Vagina (tissue), 2 donors: Measurements from ENCODE around the gene USP17L26.
"Not testable (repeated sequence)": the region's sequence is repeated elsewhere in the genome, so short reads cannot be mapped to it uniquely, and the experiment has no call there.

Source experiments
- POLR2A ChIP-seq, 2 donors: fragments of 450-650 bp; IDR thresholded peaks; one replicate each; pipeline ENCODE4 v1.6.1; 2017; ENCODE audit warnings: antibody characterized with exemption in 2 of 2, mild to moderate bottlenecking in 2 of 2, moderate library complexity in 2 of 2
- POLR2AphosphoS5 ChIP-seq, 2 donors: sonication (generic); formaldehyde crosslinking; IDR thresholded peaks; one replicate each; pipeline ENCODE4 v1.9.0; 2017; ENCODE audit warnings: antibody characterized with exemption in 2 of 2, mild to moderate bottlenecking in 2 of 2, low read depth in 1 of 2; ENCODE audit not compliant: insufficient read depth in 1 of 2
- TF ChIP-seq, protein P1 (sequence below), 3 experiments: fragments of 450-650 bp in 2 of 3; fragments of 200-600 bp in 1 of 3; sonication (generic) in 1 of 3; IDR thresholded peaks; one replicate each; pipeline ENCODE4 v1.5.1; 2017 to 2019; ENCODE audit warnings: antibody characterized with exemption in 3 of 3, mild to moderate bottlenecking in 2 of 3, moderate library complexity in 2 of 3

DNA sequence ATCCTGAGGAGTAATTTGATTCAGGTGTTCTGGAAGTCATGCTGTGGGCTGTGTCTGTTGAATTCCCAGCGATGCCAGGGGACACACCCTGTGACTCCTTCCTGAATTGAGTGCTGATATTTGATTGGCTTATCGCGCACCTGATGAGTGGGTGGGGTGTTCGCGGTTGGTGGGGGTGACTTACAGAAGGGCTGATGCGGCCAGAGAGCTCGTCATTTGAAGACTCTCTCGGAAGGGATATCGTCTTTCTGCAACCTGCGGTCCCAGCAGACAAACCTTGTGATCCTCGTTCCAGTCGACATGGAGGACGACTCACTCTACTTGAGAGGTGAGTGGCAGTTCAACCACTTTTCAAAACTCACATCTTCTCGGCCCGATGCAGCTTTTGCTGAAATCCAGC, at the start of gene USP17L26:
- TF ChIP-seq, protein P1, sequence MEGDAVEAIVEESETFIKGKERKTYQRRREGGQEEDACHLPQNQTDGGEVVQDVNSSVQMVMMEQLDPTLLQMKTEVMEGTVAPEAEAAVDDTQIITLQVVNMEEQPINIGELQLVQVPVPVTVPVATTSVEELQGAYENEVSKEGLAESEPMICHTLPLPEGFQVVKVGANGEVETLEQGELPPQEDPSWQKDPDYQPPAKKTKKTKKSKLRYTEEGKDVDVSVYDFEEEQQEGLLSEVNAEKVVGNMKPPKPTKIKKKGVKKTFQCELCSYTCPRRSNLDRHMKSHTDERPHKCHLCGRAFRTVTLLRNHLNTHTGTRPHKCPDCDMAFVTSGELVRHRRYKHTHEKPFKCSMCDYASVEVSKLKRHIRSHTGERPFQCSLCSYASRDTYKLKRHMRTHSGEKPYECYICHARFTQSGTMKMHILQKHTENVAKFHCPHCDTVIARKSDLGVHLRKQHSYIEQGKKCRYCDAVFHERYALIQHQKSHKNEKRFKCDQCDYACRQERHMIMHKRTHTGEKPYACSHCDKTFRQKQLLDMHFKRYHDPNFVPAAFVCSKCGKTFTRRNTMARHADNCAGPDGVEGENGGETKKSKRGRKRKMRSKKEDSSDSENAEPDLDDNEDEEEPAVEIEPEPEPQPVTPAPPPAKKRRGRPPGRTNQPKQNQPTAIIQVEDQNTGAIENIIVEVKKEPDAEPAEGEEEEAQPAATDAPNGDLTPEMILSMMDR (IDR thresholded peaks at IDR 0.05) = not testable (repeated sequence)
- not testable (repeated sequence) for TF ChIP-seq POLR2A (IDR thresholded peaks at IDR 0.05); POLR2AphosphoS5 (IDR thresholded peaks at IDR 0.05; ENCODE audit: insufficient read depth in 1 of 2, low read depth in 1 of 2)
